M059J (cell line): Measurements from ENCODE around the gene ACAT1. TPM values are rescaled to one million over a fixed set of nuclear protein-coding genes. Genes with fewer than 3 reads are reported as not detected.
A peak's percentile ranks its signal among the peaks of the same experiment; 100 is the strongest.
"Not testable (repeated sequence)": the region's sequence is repeated elsewhere in the genome, so short reads cannot be mapped to it uniquely, and the experiment has no call there.

Source experiments
- DNase-seq: peaks from one replicate; pipeline ENCODE4 v3.0.0-alpha.2; 2012; ENCODE audit warnings: low read depth
- total RNA-seq: library from RNA; depleted of rRNA; stranded (reverse); fragments of >200 nt; shearing (Covaris generic); gene quantifications from 2 replicates; pipeline ENCODE4 v1.2.3, GENCODE V29; 2014; rRNA removed

Gene ACAT1
- 85.5 and 99.2 TPM in 2 replicates for total RNA-seq

DNA sequence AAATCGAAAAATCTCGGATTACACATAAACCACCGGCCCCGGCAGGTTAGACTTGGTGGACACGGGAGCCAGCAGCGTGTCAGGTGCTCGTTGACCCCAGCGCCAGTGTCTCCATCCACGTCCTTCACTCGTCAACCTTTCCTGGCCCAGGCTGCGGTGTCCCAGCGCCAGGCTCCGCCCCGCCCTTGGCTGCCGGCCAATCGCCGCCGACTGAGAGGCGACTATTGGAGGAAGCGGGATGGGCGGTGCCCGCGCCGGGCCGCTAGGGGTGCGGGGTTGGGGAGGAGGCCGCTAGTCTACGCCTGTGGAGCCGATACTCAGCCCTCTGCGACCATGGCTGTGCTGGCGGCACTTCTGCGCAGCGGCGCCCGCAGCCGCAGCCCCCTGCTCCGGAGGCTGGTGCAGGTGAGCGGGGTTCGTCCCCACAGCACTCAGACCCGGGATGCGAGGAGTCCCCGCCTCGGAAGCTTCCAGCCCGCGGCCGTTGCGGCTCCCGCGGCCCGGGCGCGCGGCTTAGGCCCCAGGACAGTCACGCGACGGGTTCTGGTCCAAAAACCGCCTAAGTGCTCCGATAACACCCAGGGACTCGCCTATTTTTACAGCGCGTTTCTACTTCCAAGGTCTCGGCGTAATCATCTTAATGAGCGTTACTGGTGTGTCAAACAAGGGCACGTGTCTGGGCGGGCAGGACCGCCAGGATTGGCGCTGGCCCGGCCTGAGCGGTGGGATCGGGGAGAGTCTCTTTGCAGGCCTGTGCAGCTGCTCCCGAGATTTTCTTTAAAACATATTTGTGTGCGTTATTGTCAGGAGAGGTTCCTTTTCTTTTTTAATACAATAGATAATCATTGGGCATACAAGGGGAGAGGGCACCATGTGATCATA is at the start of gene ACAT1:
Gene ACAT1, plus strand, starts transcription at position 294 of the 882 bp plus-strand sequence. Its CDS starts 40 bp downstream, at position 334.
- peak; percentile 91 for DNase-seq

- DNase-seq, result no peak
Measured at GRCh38 chr11:108084811-108085210, 36.6 kb upstream of the ACAT1 start.

DNA sequence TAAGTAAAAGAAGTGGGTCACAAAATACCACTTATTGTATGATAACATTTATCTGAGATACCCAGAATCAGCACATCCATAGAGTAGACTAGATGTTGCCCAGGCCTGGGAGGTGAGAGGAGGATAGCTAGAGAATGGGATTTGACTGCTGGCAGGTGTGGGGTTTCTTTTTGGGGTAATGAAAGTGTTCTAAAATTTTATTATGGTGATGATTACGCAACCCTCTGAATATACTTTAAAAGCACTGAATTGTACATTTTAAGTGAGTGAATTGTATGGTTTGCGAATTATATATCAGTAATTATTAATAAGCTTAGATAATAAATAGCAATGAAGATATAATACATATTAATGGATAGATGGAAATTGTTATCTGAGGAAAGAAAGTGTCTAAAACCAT is 35.7 kb upstream of the ACAT1 start:
- DNase-seq, result no peak

DNA sequence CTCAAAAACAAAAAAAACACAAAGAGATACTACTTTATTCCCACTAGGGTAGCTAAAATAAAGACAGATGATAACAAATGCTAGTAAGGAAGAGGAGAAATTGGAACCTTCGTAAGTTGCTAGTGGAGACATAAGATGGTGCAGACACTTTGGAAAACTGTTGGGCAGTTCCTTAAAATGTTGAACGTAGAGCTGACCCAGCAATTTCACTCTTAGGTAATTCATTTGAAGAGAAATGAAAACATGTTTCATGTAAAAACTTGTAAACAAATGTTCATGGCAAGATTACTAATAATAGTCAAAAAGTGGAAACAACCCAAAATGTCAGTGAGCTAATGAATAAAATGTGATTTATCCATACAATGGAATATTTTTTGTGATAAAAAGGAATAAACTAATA is 29.2 kb upstream of the ACAT1 start:
- DNase-seq, result no peak

DNA sequence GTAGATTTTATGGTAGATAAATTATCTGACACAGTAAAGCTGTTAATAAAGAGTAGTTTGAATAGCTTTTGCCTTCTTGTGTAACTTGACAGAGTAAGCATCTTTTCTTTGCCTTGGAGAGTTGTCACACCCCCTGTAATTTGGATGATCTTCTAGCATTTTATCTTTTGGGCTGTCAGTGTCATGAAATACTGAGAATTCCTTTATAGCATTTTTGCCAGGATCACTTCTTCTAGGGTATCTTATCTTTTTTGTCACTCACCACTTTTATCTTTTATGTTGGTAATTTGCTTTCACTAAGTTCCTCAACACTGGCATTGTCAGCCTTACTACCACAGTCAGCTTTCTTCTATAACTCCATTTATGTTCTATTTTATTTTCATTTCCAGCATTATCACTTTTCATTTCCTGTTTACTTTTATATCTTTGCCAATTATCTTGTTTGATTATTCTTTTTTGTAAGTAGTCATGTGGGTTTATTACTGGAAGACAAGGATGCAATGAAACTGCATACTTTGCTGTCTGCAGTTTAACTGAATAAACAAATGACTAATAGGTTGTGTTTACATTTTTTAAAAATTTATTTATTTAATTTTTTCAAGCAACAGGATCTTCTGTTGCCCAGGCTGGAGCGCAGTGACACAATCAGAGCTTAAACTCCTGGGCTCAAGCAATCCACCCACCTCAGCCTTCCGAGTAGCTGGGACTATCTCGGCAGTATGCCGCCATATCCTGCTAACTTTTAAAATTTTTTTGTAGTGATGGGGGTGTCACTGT is 28.1 kb upstream of the ACAT1 start:
- peak; percentile 43 for DNase-seq

GRCh38 chr11:108097179-108097578 is 24.2 kb upstream of the ACAT1 start:
- DNase-seq, result no peak

GRCh38 chr11:108101090-108101775 is 20.1 kb upstream of the ACAT1 start:
- DNase-seq, result no peak

DNA sequence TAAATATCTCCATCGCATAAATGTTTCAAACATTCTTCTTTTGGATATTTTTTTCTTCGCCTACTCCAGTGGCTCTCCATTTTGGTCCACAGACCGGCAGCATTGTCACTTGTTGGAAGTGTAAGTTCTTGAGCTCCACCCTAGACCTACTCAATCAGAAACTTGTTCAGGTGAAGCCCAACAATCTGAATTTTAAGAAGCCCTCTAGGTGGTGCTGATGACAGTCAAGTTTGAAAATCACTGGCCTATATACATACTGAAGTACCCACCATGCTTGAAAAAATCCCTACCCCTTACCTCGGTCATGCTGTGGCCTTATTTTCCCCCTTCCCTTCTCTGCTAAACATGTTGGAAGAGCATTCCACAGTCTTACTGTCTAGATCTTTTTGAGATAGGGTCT is 10.2 kb upstream of the ACAT1 start:
- DNase-seq, result no peak

- DNase-seq, result no peak
Measured at GRCh38 chr11:108112057-108112456, 9.3 kb upstream of the ACAT1 start.

DNA sequence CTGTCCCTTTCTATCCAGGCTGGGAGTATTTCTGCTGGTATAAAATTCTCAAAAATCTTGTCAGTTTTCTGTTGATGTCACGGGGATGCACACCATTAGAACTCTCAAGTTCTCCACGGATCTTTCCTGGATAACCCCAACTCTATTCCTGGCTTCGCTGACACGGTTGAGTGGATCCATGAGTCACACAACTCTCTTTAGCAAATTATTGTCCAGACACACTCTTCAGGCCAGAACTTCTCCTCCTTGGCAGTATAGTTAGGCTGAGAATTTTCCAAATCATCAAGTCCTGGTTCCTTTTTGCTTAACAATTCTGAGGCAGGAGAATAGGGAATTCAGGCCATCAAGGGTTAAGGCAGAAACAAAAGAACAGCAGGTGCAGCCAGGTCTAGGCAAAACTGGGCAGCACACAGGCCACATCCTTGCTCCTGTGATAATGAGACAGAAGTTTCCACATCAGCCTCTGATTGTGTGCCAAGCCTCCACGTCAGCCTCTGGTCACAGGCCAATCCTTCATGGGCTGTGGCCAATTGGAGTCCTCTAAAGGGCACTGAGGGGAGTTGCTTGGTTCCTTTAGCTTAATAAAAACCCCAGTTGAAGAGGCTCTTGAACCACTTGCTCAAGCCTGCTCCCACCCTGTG is 5.7 kb upstream of the ACAT1 start:
- peak; percentile 93 for DNase-seq

DNA sequence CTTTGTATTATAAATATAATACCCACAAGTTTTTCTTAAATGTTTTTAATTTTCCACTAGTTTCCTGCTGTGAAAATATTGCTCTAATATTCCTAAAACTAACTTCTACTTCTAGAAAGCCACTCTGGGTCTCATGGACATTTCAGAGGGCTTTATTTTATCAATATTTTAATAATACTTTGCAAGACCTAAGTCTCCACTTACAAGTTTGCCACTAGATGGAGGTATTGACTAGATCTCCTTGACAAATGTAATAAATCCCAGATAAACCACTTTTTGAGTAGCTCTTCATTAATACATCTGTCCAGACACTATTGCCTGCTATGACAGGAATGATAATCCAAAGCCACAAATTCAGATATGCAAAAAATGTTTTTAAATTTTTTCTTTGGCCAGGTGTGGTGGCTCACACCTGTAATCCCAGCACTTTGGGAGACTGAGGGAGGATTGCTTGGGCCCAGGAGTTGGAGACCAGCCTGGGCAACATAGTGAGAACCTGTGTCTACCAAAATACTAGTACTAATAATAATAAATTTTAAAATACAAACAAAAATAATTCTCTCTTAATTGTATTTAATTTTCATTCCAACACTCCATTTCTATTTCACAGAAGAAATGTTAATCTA is 3.5 kb upstream of the ACAT1 start:
- DNase-seq, result peak; percentile 65

DNA sequence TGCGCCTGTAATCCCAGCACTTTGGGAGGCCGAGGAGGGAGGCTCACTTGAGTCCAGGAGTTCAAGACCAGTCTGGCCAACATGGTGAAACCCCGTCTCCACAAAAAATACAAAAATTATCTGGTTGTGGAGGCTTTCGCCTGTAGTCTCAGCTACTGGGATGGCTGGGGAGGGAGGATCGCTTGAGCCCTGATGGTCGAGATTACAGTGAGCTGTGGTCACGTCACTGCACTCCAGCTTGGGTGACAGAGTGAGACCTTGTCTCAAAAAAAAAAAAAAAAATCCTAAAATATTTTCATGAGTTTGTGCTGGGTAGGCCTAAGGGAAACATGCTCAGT is 462 bp upstream of the ACAT1 start:
- not testable (repeated sequence) for DNase-seq

GRCh38 chr11:108122166-108122628 is 830 bp downstream of the ACAT1 start:
- DNase-seq, result peak; percentile 17

GRCh38 chr11:108125096-108125495 is 3.7 kb downstream of the ACAT1 start:
- no peak for DNase-seq

- DNase-seq, result no peak
Measured at GRCh38 chr11:108128772-108129171, 7.4 kb downstream of the ACAT1 start.

GRCh38 chr11:108131993-108132392 is 10.6 kb downstream of the ACAT1 start:
- no peak for DNase-seq

DNA sequence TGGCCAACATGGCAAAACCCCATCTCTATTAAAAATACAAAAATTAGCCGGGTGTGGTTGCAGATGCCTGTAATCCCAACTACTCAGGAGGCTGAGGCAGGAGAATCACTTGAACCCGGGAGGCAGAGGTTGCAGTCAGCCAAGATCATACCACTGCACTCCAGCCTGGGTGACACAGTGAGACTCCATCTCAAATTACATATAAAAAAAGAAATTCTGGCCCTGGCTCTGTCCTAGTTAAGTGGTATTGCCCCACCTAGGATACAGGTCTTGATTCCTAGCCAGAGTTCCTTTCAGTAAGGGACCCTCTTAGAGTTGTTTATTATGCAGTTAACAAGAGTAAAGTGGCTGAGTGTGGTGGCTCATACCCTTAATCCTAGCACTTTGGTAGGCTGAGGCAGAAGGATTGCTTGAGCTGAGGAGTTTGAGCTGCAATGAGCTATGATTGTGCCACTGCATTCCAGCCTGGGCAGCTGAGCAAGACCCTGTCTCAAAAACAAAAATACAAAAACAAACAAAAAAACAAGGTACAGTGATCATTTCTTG is 11.7 kb downstream of the ACAT1 start:
- not testable (repeated sequence) for DNase-seq

- DNase-seq, result peak; percentile 28
Measured at GRCh38 chr11:108135845-108136544, 14.6 kb downstream of the ACAT1 start.

GRCh38 chr11:108137212-108137611 is 15.8 kb downstream of the ACAT1 start:
- no peak for DNase-seq

DNA sequence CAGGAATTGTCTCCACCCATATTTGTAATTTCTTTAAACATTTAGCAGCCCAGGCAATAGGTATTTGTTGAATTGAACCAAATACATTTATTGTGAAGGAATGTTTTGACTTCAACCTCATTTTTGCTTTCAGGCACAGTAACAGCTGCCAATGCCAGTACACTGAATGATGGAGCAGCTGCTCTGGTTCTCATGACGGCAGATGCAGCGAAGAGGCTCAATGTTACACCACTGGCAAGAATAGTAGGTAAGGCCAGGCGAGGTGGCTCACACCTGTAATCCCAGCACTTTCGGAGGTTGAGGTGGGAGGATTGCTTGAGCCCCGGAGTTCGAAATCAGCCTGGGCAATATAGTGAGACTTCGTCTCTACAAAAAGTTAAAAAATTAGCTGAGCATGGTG is 20.9 kb downstream of the ACAT1 start:
- DNase-seq, result no peak
